K562 (cell line): ENCODE data around the gene TXLNA. TPM values are rescaled to one million over a fixed set of nuclear protein-coding genes. Genes with fewer than 3 reads are reported as not detected.
"Not testable (repeated sequence)": the region's sequence is repeated elsewhere in the genome, so short reads cannot be mapped to it uniquely, and the experiment has no call there.

Experiments used
- ATAC-seq: fragments of 200-7000 bp; cut with Tn5 transposase; 3 replicates; pipeline ENCODE4 v1.9.1; 2020; ENCODE audit warnings: moderate library complexity
- BruUV-seq: library from RNA; stranded (reverse); fragments of 400-500 nt; replicated peaks from 2 replicates; lab custom pipeline; 2021; lab: Mats Ljungman, UMichigan
- CTCF ChIA-PET: fragments of 300-600 bp; formaldehyde crosslinking; extraction: SDS; loops from one replicate; lab custom pipeline; 2021; ENCODE audit warnings: low intra/inter-chr PET ratio; lab: Yijun Ruan, JAX
- POLR2A ChIA-PET: fragments of 300-600, 350-650 bp; sonication (Branson Sonifier 250); formaldehyde crosslinking; extraction: SDS; loops from one replicate; lab custom pipeline; 2021; ENCODE audit warnings: antibody characterized with exemption, inconsistent platforms; lab: Yijun Ruan, JAX
- DNase-seq, 4 experiments: peaks; one replicate each; pipeline versions ENCODE4 v3.0.0 to v3.0.0-alpha.2; 2011 to 2018; ENCODE audit warnings: low spot score in 3 of 4, mixed read lengths in 3 of 4; ENCODE audit errors: extremely low read depth in 1 of 4
- FAIRE-seq: peaks from 2 replicates; lab custom pipeline; 2011; peaks lifted over from hg19 to GRCh38; lab: Jason Lieb, UNC
- H2AFZ ChIP-seq: 2 replicates; pipeline ENCODE4 v1.6.0; 2011; ENCODE audit warnings: low read depth, low read length, control low read depth, inconsistent platforms
- H3K27ac ChIP-seq: fragments of 200-600 bp; 3 replicates; pipeline ENCODE4 v1.8.0; 2011; ENCODE audit warnings: low read depth, mild to moderate bottlenecking, control low read depth, inconsistent platforms, low read length, moderate library complexity, mixed read lengths; ENCODE audit errors: extremely low read depth
- H3K27me3 ChIP-seq, 2 experiments: fragments of 300-600 bp in 1 of 2; 2 replicates in 1 of 2; 3 replicates in 1 of 2; pipeline versions ENCODE4 v1.6.0 to v1.8.0; 2011; ENCODE audit warnings: inconsistent platforms in 2 of 2, low read length in 2 of 2, mild to moderate bottlenecking in 1 of 2, mixed read lengths in 1 of 2, moderate library complexity in 1 of 2; ENCODE audit not compliant: control insufficient read depth in 2 of 2, insufficient read depth in 2 of 2
- H3K36me3 ChIP-seq: fragments of 300-600 bp; 3 replicates; pipeline ENCODE4 v1.8.0; 2011; ENCODE audit warnings: mild to moderate bottlenecking, low read length, inconsistent platforms; ENCODE audit not compliant: control insufficient read depth, insufficient read depth
- H3K4me1 ChIP-seq, 2 experiments: fragments of 200-600 bp in 1 of 2; replicated peaks in 1 of 2; 2 replicates in 1 of 2; 3 replicates in 1 of 2; pipeline versions ENCODE4 v1.5.1 to v1.8.0; 2011; ENCODE audit warnings: inconsistent platforms in 2 of 2, low read length in 2 of 2, mild to moderate bottlenecking in 1 of 2, mixed read lengths in 1 of 2, moderate library complexity in 1 of 2; ENCODE audit not compliant: control insufficient read depth in 2 of 2, insufficient read depth in 2 of 2
- H3K4me2 ChIP-seq: 2 replicates; pipeline ENCODE4 v1.6.1; 2011; ENCODE audit warnings: low read length, control low read depth, inconsistent platforms, mixed read lengths; ENCODE audit not compliant: insufficient read depth
- H3K4me3 ChIP-seq: fragments of 200-600 bp; sonication (generic), shearing (Covaris generic); 2 replicates; pipeline ENCODE4 v1.5.1; 2016; ENCODE audit warnings: control low read depth, inconsistent platforms
- H3K79me2 ChIP-seq: fragments of 200-600 bp; 3 replicates; pipeline ENCODE4 v1.8.0; 2011; ENCODE audit warnings: low read length, inconsistent platforms; ENCODE audit not compliant: control insufficient read depth, insufficient read depth
- H3K9ac ChIP-seq, 2 experiments: 2 replicates each; pipeline versions ENCODE4 v1.6.0 to v1.6.1; 2011; ENCODE audit warnings: low read depth in 2 of 2, low read length in 2 of 2, control low read depth in 1 of 2, inconsistent platforms in 1 of 2, mild to moderate bottlenecking in 1 of 2, mixed read lengths in 1 of 2; ENCODE audit not compliant: insufficient read depth in 1 of 2
- H3K9me1 ChIP-seq: one replicate; pipeline ENCODE4 v1.6.0; 2011; ENCODE audit warnings: inconsistent platforms, mild to moderate bottlenecking, low read length, moderate library complexity; ENCODE audit not compliant: control insufficient read depth, insufficient read depth
- H3K9me3 ChIP-seq: replicated peaks from 2 replicates; pipeline ENCODE4 v1.5.1; 2011; ENCODE audit warnings: low read depth, low read length, inconsistent platforms; ENCODE audit not compliant: control insufficient read depth, insufficient read depth
- H4K20me1 ChIP-seq: replicated peaks from 2 replicates; pipeline ENCODE4 v1.6.1; 2011; ENCODE audit warnings: low read length, inconsistent platforms, mixed read lengths; ENCODE audit not compliant: control insufficient read depth, insufficient read depth
- DLX4 ChIP-seq: fragments of 250-450 bp; sonication (Bioruptor Pico); IDR thresholded peaks from 2 replicates; pipeline ENCODE4 v1.6.1; 2021; ENCODE audit warnings: mild to moderate bottlenecking
- HMG20B ChIP-seq: fragments of 250-450 bp; sonication (Bioruptor Pico); IDR thresholded peaks from 2 replicates; pipeline ENCODE4 v1.5.0; 2021; ENCODE audit warnings: mild to moderate bottlenecking
- HNRNPLL ChIP-seq: fragments of 200-400 bp; formaldehyde crosslinking; IDR thresholded peaks from 2 replicates; pipeline ENCODE4 v1.6.1; 2017; ENCODE audit warnings: low read length, low read depth, mild to moderate bottlenecking; ENCODE audit not compliant: poor library complexity, severe bottlenecking
- KAT7 ChIP-seq: sonication (generic); formaldehyde crosslinking; IDR thresholded peaks from 2 replicates; pipeline ENCODE4 v1.8.0; 2022; ENCODE audit warnings: missing genetic modification reagents, mild to moderate bottlenecking, borderline replicate concordance
- POLR2AphosphoS2 ChIP-seq: IDR thresholded peaks from 2 replicates; pipeline ENCODE4 v1.6.1; 2012; ENCODE audit warnings: low read length, improper control_type of control experiment
- SIX5 ChIP-seq, 2 experiments: IDR thresholded peaks; 2 replicates each; pipeline ENCODE4 v1.6.1; 2011; ENCODE audit warnings: low read length in 2 of 2, borderline replicate concordance in 1 of 2, low read depth in 1 of 2, mild to moderate bottlenecking in 1 of 2, moderate library complexity in 1 of 2; ENCODE audit not compliant: insufficient read depth in 1 of 2
- SMARCB1 ChIP-seq: IDR thresholded peaks from 2 replicates; pipeline ENCODE4 v1.6.1; 2011; ENCODE audit warnings: improper control_type of control experiment, low read depth; ENCODE audit not compliant: insufficient read length
- SREBF2 ChIP-seq: sonication (generic); formaldehyde crosslinking; IDR thresholded peaks from 2 replicates; pipeline ENCODE4 v1.4.0; 2020; ENCODE audit warnings: mild to moderate bottlenecking, missing genetic modification reagents
- ZNF583 ChIP-seq: fragments of 250-450 bp; sonication (Bioruptor Pico); IDR thresholded peaks from 2 replicates; pipeline ENCODE4 v1.4.0; 2020
- ZNF707 ChIP-seq: fragments of 250-450 bp; sonication (Bioruptor Pico); conservative IDR thresholded peaks from 2 replicates; pipeline ENCODE4 v1.8.0; 2022; ENCODE audit warnings: inconsistent platforms, mild to moderate bottlenecking, moderate library complexity
- WGBS: fragments of 100-300 bp; shearing (Covaris generic); methylation state at CpG from one replicate; pipeline ENCODE4 v1.1.6; 2016; ENCODE audit warnings: low coverage, mixed read lengths; ENCODE audit not compliant: insufficient coverage; ENCODE audit errors: missing lambda C conversion rate; 5-methylcytosine and 5-hydroxymethylcytosine counted together
- in situ Hi-C: fragments of 300-500 bp; cut with MboI; formaldehyde crosslinking; loops from 4 replicates; pipeline ENCODE4 v1.15.0; 2018; ENCODE audit warnings: inconsistent platforms, mixed read lengths
- intact Hi-C: fragments of 100-400 bp; cut with micrococcal nuclease; formaldehyde crosslinking; loops from 2 replicates; pipeline ENCODE4 v1.14.2; 2022
- polyA plus RNA-seq, 8 experiments: library from polyadenylated mRNA; depleted of rRNA in 4 of 8; stranded (reverse) in 5 of 8; unstranded in 3 of 8; fragments of >200 nt; fragmentation: Nextera tagmentation in 2 of 8; fragmentation: Illumina TruSeq in 1 of 8; extraction: Ambion mirVana in 2 of 8; extraction: Trizol in 1 of 8; gene quantifications; 2 replicates each; pipeline versions ENCODE4 v1.2.1 to v1.2.3, GENCODE V29; 2011 to 2014; ENCODE audit warnings: inconsistent platforms in 1 of 8, missing spikeins in 1 of 8
- total RNA-seq, 7 experiments: library from RNA; depleted of rRNA in 6 of 7; stranded (reverse); fragments of >200 nt in 6 of 7; fragmentation: Illumina TruSeq in 2 of 7; extraction: Trizol in 2 of 7; gene quantifications; 2 replicates each; pipeline versions ENCODE4 v1.2.1 to v1.2.3, GENCODE V29; 2011 to 2021; ENCODE audit warnings: low replicate concordance in 1 of 7

Gene TXLNA
- total and polyA plus RNA-seq, 9 of the 15 experiments (the other 6 are each of a cell fraction or from before 2014, with no cell fraction given): 9.2 to 54.5 (median 39.3) TPM

GRCh38 chr1:32159189-32159588, 20.3 kb upstream of the TXLNA start (continued):
- TF ChIP-seq SREBF2 (CRISPR knock-in tag) (no peak), SMARCB1 (no peak), ZNF583 (CRISPR knock-in tag) (no peak), KAT7 (CRISPR knock-in tag) (no peak), ZNF707 (no peak), DLX4 (CRISPR knock-in tag) (no peak), HMG20B (CRISPR knock-in tag) (no peak), SIX5 (IDR thresholded peaks at IDR 0.05; ENCODE audit: borderline replicate concordance in 1 of 2, insufficient read depth in 1 of 2, low read depth in 1 of 2, low read length in 2 of 2) (no peak)

- Histone ChIP-seq H3K9ac (no peak overlapping the region), H2AFZ (no peak overlapping the region), H3K27ac (no peak overlapping the region), H3K79me2 (no peaks in the 10 kb centered on the region), H3K36me3 (peaks cover 83% of the 10 kb centered on the region), H3K27me3 (no peaks in the 10 kb centered on the region), H3K9me1 (no peaks in the 10 kb centered on the region), H3K9me3 (no peaks in the 10 kb centered on the region), H4K20me1 (no peaks in the 10 kb centered on the region), H3K4me2 (no peak overlapping the region), H3K4me1 (no peaks in the 10 kb centered on the region), H3K4me3 (no peak overlapping the region)
- in situ Hi-C loops: no loop called here
- WGBS: 88% methylated on average over 2 of the region's 2 CpGs
- TF ChIP-seq POLR2AphosphoS2 (0 out of 2 replicates have a peak, but pooled peaks have one; percentile 35), HNRNPLL (no peak)
- ATAC-seq (no peak), DNase-seq (no peak), FAIRE-seq (no peak)
- ChIA-PET POLR2A (interaction anchor here (0.8 to 1.3 kb wide), 4 partner anchors 9 to 18 kb away, joined by 3 to 4 read pairs (median 3); partner anchors contain the start of gene TXLNA), CTCF (no interaction called here)
- BruUV-seq: no TSS peak
- intact Hi-C loops: no loop called here
These were observed 16.1 kb upstream of the TXLNA start for GRCh38 chr1:32163405-32163804.

GRCh38 chr1:32165633-32166032, 13.8 kb upstream of the TXLNA start:
- H3K4me2 ChIP-seq, H3K4me1 ChIP-seq, H2AFZ ChIP-seq, H3K27me3 ChIP-seq, H4K20me1 ChIP-seq, H3K9ac ChIP-seq, H3K9me1 ChIP-seq, H3K27ac ChIP-seq, intact Hi-C loops, DNase-seq, BruUV-seq, ATAC-seq, CTCF ChIA-PET, H3K9me3 ChIP-seq, FAIRE-seq, in situ Hi-C loops, H3K4me3 ChIP-seq, H3K79me2 ChIP-seq: not testable (repeated sequence)
- POLR2A ChIA-PET: interaction anchor here (1.4 kb wide), 1 partner anchor 54 kb away, joined by 3 read pairs; no protein-coding TSS in a partner anchor
- WGBS: 98% methylated on average over 10 of the region's 10 CpGs
- H3K36me3 ChIP-seq: peaks cover 82% of the 10 kb centered on the region
